Thymus (tissue), 11 donors: Measurements from ENCODE around the gene SACS. TPM values are rescaled to one million over a fixed set of nuclear protein-coding genes. Genes with fewer than 3 reads are reported as not detected.
A peak's percentile ranks its signal among the peaks of the same experiment; 100 is the strongest.

ENCODE experiments used
- DNase-seq, 9 donors: peaks; one replicate each; pipeline ENCODE4 v3.0.0-alpha.2; 2013; ENCODE audit warnings: low spot score in 9 of 9, low read depth in 6 of 9, missing footprints in 1 of 9
- H3K27ac ChIP-seq, 2 donors: one replicate each; pipeline ENCODE4 v1.5.1; 2013; ENCODE audit warnings: control low read depth in 1 of 2, low read depth in 1 of 2, low read length in 1 of 2, mild to moderate bottlenecking in 1 of 2, moderate library complexity in 1 of 2
- H3K27me3 ChIP-seq, 2 donors: one replicate each; pipeline ENCODE4 v1.5.1; 2013; ENCODE audit warnings: low read length in 1 of 2; ENCODE audit not compliant: control insufficient read depth in 2 of 2, insufficient read depth in 1 of 2
- H3K36me3 ChIP-seq, 2 donors: one replicate each; pipeline ENCODE4 v1.5.1; 2013; ENCODE audit warnings: low read length in 1 of 2, mild to moderate bottlenecking in 1 of 2, moderate library complexity in 1 of 2; ENCODE audit not compliant: control insufficient read depth in 2 of 2, insufficient read depth in 2 of 2
- H3K4me1 ChIP-seq, 2 donors: one replicate each; pipeline ENCODE4 v1.5.1; 2013; ENCODE audit warnings: low read length in 2 of 2; ENCODE audit not compliant: control insufficient read depth in 2 of 2, insufficient read depth in 2 of 2
- H3K4me3 ChIP-seq, 2 donors: one replicate each; pipeline ENCODE4 v1.5.1; 2013; ENCODE audit warnings: low read length in 2 of 2, control low read depth in 1 of 2, mild to moderate bottlenecking in 1 of 2
- H3K9me3 ChIP-seq, 2 donors: one replicate each; pipeline ENCODE4 v1.5.1; 2013; ENCODE audit warnings: low read length in 1 of 2, mild to moderate bottlenecking in 1 of 2; ENCODE audit not compliant: control insufficient read depth in 2 of 2, insufficient read depth in 1 of 2
- WGBS: extraction: QIAGEN DNeasy Blood & Tissue Kit; methylation state at CpG from one replicate; pipeline ENCODE4 v1.1.7; 2013; 5-methylcytosine and 5-hydroxymethylcytosine counted together
- polyA plus RNA-seq: library from polyadenylated mRNA; stranded (reverse); fragments of 200-250 nt; gene quantifications from one replicate; pipeline ENCODE4 v1.2.3, GENCODE V29; 2013
- total RNA-seq: library from RNA; stranded (reverse); fragments of 120-200 nt; gene quantifications from one replicate; pipeline ENCODE4 v1.2.4, GENCODE V29; 2013
- donor health status: healthy.

The SACS gene
- total and polyA plus RNA-seq, 2 donors: 8.1 to 11.4 TPM

- DNase-seq: no peak
- no peaks in the 10 kb centered on the region for H3K9me3 ChIP-seq
- H3K36me3 ChIP-seq: no peaks in the 10 kb centered on the region
- WGBS: 74% methylated on average over 3 of the region's 3 CpGs
- H3K4me1 ChIP-seq: peaks cover 5 to 14% of the 10 kb centered on the region in 2 donors
- H3K27me3 ChIP-seq: peaks cover 0 to 3% of the 10 kb centered on the region in 2 donors
- H3K27ac ChIP-seq: no peak overlapping the region
- H3K4me3 ChIP-seq: no peak overlapping the region
Measured at GRCh38 chr13:23467932-23468278, 34.4 kb upstream of the SACS start.

GRCh38 chr13:23467048-23467931 is 33.8 kb upstream of the SACS start:
- no peak for DNase-seq
- H3K27ac ChIP-seq: no peak overlapping the region
- 82% methylated on average over 14 of the region's 14 CpGs for WGBS
- H3K36me3 ChIP-seq: no peaks in the 10 kb centered on the region
- H3K4me3 ChIP-seq: no peak overlapping the region
- H3K4me1 ChIP-seq: peaks cover 5 to 14% of the 10 kb centered on the region in 2 donors
- peaks cover 0 to 3% of the 10 kb centered on the region in 2 donors for H3K27me3 ChIP-seq
- no peaks in the 10 kb centered on the region for H3K9me3 ChIP-seq

DNA sequence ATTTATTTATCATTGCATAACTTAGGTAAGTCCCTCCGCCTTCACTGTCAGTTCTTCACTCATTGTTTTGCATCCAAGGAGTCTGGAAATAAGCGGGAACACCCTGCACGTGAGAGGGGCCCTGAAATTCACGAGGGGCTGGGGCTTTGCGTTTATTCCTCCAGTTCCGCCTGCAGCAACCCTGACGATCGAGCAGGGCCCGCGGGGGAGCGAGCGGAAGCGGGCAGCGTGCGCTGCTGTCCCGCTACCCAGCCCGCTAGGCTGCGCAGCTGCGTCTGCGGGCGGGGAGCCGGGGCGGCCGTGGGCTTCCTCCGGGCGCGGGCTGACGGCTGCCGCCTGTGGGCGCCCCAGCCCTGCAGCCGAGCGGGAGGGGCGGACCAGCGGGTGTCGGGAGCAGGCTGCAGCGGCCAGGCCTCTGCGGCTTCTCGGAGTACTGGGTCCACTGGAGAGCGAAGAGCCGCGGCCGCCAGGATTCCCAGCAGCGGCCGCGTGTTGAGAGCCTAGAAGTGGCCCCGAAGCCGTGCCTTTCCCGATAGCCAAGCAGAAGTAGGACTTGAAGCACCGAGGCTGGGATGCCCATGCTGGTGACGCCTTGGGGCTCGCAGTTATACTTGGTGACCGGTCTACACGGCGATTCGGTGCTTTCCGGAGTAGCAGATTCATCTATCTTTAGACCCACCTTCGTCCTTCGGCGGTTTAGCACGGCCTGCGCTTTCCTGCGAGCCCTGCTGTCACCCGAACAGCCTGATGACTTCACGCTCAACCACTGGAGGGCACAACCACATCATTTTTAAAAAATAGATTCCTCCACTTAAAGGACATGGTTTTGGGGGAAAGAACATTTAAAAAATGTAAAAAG is 32.9 kb upstream of the SACS start:
- Histone ChIP-seq H3K36me3 (no peaks in the 10 kb centered on the region), H3K4me1 (peaks cover 5 to 14% of the 10 kb centered on the region in 2 donors), H3K9me3 (no peaks in the 10 kb centered on the region), H3K27ac (peak overlapping the region; percentile 44 to 75), H3K4me3 (peak overlapping the region; percentile 52 to 54), H3K27me3 (peaks cover 0 to 3% of the 10 kb centered on the region in 2 donors)
- peak; percentile 54 to 87 (median 59) for DNase-seq
- 2% methylated on average over 64 of the region's 64 CpGs for WGBS

- no peak for DNase-seq
- 76% methylated on average over 4 of the region's 4 CpGs for WGBS
- no peak overlapping the region for H3K4me3 ChIP-seq
- H3K9me3 ChIP-seq: no peaks in the 10 kb centered on the region
- H3K4me1 ChIP-seq: peaks cover 5 to 14% of the 10 kb centered on the region in 2 donors
- H3K27me3 ChIP-seq: peaks cover 0 to 3% of the 10 kb centered on the region in 2 donors
- no peak overlapping the region for H3K27ac ChIP-seq
- H3K36me3 ChIP-seq: no peaks in the 10 kb centered on the region
Measured at GRCh38 chr13:23463661-23464060, 30.2 kb upstream of the SACS start.

DNA sequence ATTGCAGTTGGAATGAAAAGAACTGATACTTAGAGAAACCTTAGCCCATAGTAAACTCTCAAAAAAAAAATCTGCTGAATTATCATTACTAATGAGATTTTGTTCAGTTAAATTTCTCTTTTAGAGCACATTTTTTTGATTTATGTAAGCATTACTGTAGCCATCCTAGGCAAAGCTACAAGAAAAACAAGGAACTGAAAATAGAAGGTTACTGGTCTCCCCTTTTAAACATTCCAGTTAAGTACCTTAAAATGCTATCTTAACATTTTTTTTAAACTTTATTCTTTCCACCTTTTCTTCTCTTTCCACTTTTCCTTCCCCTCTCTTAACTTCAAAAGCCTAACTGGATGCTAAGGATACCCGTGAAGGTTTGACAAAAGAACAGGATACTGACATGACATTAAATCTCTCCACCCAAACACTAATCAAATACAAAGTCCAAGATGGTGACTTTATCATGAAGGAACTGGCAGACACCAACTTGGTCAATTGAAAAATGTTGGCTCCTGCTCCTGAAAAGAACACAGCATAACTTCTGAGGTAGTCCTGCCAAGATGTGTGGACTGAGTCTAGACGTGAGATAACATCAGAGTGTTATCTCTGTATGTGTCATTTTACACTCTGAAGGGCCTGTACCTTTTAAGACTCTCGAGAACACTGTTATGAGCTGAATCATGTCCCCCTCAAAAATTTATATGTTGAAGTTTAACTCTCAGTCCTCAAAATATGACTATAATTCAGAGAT is 29.5 kb upstream of the SACS start:
- no peak overlapping the region for H3K27ac ChIP-seq
- peaks cover 0 to 3% of the 10 kb centered on the region in 2 donors for H3K27me3 ChIP-seq
- peaks cover 5 to 14% of the 10 kb centered on the region in 2 donors for H3K4me1 ChIP-seq
- H3K9me3 ChIP-seq: no peaks in the 10 kb centered on the region
- no peak overlapping the region for H3K4me3 ChIP-seq
- DNase-seq: no peak
- WGBS: 52% methylated on average over 3 of the region's 3 CpGs
- H3K36me3 ChIP-seq: no peaks in the 10 kb centered on the region

DNA sequence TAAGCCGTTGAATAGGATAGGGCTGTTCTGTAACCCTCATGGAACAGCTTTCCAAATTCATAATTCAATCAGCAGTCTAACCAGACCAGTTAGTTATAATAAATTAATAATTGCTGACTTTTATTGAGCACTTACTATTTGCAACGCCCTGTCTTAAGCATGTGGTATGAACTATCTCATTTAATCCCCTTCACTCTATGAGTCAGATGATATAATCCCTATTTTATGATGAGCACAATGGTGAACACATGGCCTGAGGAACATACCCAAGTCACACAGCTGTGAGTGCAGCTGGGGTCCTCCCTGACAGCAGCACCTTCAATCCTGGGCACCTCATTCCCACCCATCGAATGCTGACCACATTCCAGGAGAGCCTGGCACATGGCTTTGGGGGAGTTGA is 28.0 kb upstream of the SACS start:
- Histone ChIP-seq H3K27ac (no peak overlapping the region), H3K4me1 (peaks cover 5 to 7% of the 10 kb centered on the region in 2 donors), H3K4me3 (no peak overlapping the region), H3K36me3 (no peaks in the 10 kb centered on the region), H3K27me3 (no peaks in the 10 kb centered on the region), H3K9me3 (no peaks in the 10 kb centered on the region)
- no peak for DNase-seq
- WGBS: 95% methylated on average over 3 of the region's 3 CpGs

DNA sequence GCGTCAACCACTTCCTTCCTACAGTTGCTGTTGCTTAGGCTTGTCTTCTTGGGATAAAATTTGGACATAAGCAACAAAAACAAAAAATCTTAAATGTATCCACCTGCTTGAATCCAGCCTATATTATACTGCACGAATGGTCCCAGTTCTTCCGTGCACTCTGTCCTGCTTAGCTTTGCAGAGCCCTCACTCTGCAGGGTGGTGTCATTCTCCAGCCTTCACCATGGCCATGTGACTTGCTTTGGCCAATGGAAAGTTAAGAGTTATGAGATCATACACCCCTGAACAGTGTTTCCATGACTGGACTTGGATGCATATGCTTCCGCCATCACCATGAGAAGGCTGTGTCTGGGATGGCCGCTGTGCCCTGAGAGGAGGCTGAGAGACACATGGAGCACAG is 27.4 kb upstream of the SACS start:
- WGBS: 88% methylated on average over 5 of the region's 5 CpGs
- Histone ChIP-seq H3K36me3 (no peaks in the 10 kb centered on the region), H3K4me1 (peaks cover 3% of the 10 kb centered on the region in 2 donors), H3K4me3 (no peak overlapping the region), H3K9me3 (no peaks in the 10 kb centered on the region), H3K27me3 (no peaks in the 10 kb centered on the region), H3K27ac (no peak overlapping the region)
- no peak for DNase-seq

DNA sequence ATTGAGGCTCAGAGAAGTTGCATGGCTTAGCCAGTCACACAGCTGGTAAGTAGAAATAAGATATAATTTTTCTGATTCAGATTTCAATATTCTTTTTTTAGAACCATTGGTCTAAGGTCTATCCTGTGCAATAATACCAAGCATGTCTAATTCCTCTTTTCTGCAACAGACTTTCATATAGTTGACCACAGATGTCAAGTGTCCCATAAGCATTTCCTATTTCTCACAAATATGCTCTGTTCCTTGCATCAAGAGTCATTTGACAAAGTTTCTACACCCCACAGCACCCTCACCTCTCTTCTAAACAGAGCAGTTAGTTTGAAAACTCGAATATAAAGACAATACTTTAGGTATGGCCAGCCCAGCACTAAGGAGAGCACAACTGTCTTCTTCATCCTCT is 26.8 kb upstream of the SACS start:
- Histone ChIP-seq H3K4me1 (no peaks in the 10 kb centered on the region), H3K36me3 (no peaks in the 10 kb centered on the region), H3K9me3 (no peaks in the 10 kb centered on the region), H3K27ac (no peak overlapping the region), H3K27me3 (no peaks in the 10 kb centered on the region), H3K4me3 (no peak overlapping the region)
- no peak for DNase-seq
- WGBS: 3% methylated on average over 1 of the region's 1 CpG
